Caco-2 (cell line): ENCODE measurements around the gene TMEM88. TPM values are rescaled to one million over a fixed set of nuclear protein-coding genes. Genes with fewer than 3 reads are reported as not detected.

ENCODE experiments used
- BruUV-seq: library from RNA; stranded (reverse); fragments of 400-500 nt; replicated peaks from 2 replicates; lab custom pipeline; 2021; lab: Mats Ljungman, UMichigan
- CTCF ChIA-PET: fragments of 300-600 bp; sonication (Branson Sonifier 250); formaldehyde crosslinking; loops from one replicate; lab custom pipeline; 2022; ENCODE audit warnings: antibody characterized with exemption; lab: Charles Lee
- POLR2A ChIA-PET: fragments of 300-600 bp; sonication (Branson Sonifier 250); formaldehyde crosslinking; loops from one replicate; lab custom pipeline; 2022; ENCODE audit warnings: antibody characterized with exemption; lab: Charles Lee
- DNase-seq, 2 experiments: peaks; one replicate each; pipeline versions ENCODE4 v3.0.0 to v3.0.0-alpha.2; 2020 to 2022
- H3K27me3 ChIP-seq: replicated peaks from 2 replicates; pipeline ENCODE4 v1.6.0; 2011; ENCODE audit warnings: low read length; ENCODE audit not compliant: control insufficient read depth, insufficient read depth
- H3K36me3 ChIP-seq: 2 replicates; pipeline ENCODE4 v1.5.1; 2011; ENCODE audit warnings: low read length; ENCODE audit not compliant: control insufficient read depth, insufficient read depth
- H3K4me1 ChIP-seq: fragments of 250-450 bp; sonication (Bioruptor Pico); 2 replicates; pipeline ENCODE4 v1.5.1; 2020; ENCODE audit warnings: mild to moderate bottlenecking
- H3K4me3 ChIP-seq: 2 replicates; pipeline ENCODE4 v1.5.1; 2011; ENCODE audit warnings: low read depth, mild to moderate bottlenecking, control low read depth, low read length
- H3K9me3 ChIP-seq: fragments of 250-450 bp; sonication (Bioruptor Pico); 2 replicates; pipeline ENCODE4 v1.5.1; 2020; ENCODE audit warnings: mild to moderate bottlenecking, moderate library complexity
- H3K27ac Mint-ChIP-seq: one replicate; pipeline ENCODE4 v1.8.0; 2022; ENCODE audit warnings: mixed read lengths; ENCODE audit not compliant: unreplicated experiment
- H3K27me3 Mint-ChIP-seq: one replicate; pipeline ENCODE4 v1.8.0; 2022; ENCODE audit warnings: mixed read lengths; ENCODE audit not compliant: insufficient read depth, unreplicated experiment
- H3K36me3 Mint-ChIP-seq: one replicate; pipeline ENCODE4 v1.8.0; 2022; ENCODE audit warnings: mild to moderate bottlenecking, mixed read lengths; ENCODE audit not compliant: insufficient read depth, unreplicated experiment
- H3K4me1 Mint-ChIP-seq: one replicate; pipeline ENCODE4 v1.8.0; 2022; ENCODE audit warnings: low read depth, mixed read lengths; ENCODE audit not compliant: unreplicated experiment
- H3K4me3 Mint-ChIP-seq: one replicate; pipeline ENCODE4 v1.8.0; 2022; ENCODE audit warnings: mild to moderate bottlenecking, moderate library complexity, mixed read lengths; ENCODE audit not compliant: unreplicated experiment
- H3K9me3 Mint-ChIP-seq: one replicate; pipeline ENCODE4 v1.8.0; 2022; ENCODE audit warnings: mixed read lengths; ENCODE audit not compliant: unreplicated experiment
- intact Hi-C: fragments of 100-400 bp; cut with micrococcal nuclease; formaldehyde crosslinking; loops from one replicate; pipeline ENCODE4 v1.10.0; 2022; ENCODE audit not compliant: unreplicated experiment
- total RNA-seq: library from RNA; stranded (reverse); gene quantifications from 2 replicates; pipeline ENCODE4 v1.2.3, GENCODE V29; 2022
- TF ChIP-seq, protein P1 (sequence below), 2 experiments: fragments of 200-600 bp in 1 of 2; IDR thresholded peaks; 1 replicate in 1 of 2; 2 replicates in 1 of 2; pipeline versions ENCODE4 v1.5.1 to v1.8.0; 2011 to 2022; ENCODE audit warnings: antibody characterized with exemption in 1 of 2, control low read depth in 1 of 2, inconsistent platforms in 1 of 2, low read depth in 1 of 2, low read length in 1 of 2, mild to moderate bottlenecking in 1 of 2, moderate library complexity in 1 of 2; ENCODE audit not compliant: insufficient read depth in 1 of 2, severe bottlenecking in 1 of 2, unreplicated experiment in 1 of 2

The TMEM88 gene
- total RNA-seq, 1 experiment from 2014 or later: 2.5 TPM

- no peaks in the 10 kb centered on the region for H3K27me3 ChIP-seq
- Mint-ChIP-seq H3K27me3 (no peaks in the 10 kb centered on the region), H3K9me3 (no peaks in the 10 kb centered on the region), H3K4me1 (no peaks in the 10 kb centered on the region), H3K27ac (no peak overlapping the region), H3K36me3 (peaks cover 6% of the 10 kb centered on the region), H3K4me3 (no peak overlapping the region)
- CTCF ChIA-PET: no interaction called here
- DNase-seq: peak; percentile 70 to 73
- intact Hi-C loops: loop anchor here (2.0 kb wide), 1 partner anchor 25 kb away; no protein-coding TSS in a partner anchor
- no peaks in the 10 kb centered on the region; the same call in 1 of the 2 replicates for H3K4me1 ChIP-seq
- TF ChIP-seq, protein P1, sequence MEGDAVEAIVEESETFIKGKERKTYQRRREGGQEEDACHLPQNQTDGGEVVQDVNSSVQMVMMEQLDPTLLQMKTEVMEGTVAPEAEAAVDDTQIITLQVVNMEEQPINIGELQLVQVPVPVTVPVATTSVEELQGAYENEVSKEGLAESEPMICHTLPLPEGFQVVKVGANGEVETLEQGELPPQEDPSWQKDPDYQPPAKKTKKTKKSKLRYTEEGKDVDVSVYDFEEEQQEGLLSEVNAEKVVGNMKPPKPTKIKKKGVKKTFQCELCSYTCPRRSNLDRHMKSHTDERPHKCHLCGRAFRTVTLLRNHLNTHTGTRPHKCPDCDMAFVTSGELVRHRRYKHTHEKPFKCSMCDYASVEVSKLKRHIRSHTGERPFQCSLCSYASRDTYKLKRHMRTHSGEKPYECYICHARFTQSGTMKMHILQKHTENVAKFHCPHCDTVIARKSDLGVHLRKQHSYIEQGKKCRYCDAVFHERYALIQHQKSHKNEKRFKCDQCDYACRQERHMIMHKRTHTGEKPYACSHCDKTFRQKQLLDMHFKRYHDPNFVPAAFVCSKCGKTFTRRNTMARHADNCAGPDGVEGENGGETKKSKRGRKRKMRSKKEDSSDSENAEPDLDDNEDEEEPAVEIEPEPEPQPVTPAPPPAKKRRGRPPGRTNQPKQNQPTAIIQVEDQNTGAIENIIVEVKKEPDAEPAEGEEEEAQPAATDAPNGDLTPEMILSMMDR (IDR thresholded peaks at IDR 0.05; ENCODE audit: insufficient read depth in 1 of 2, low read depth in 1 of 2, low read length in 1 of 2, severe bottlenecking in 1 of 2, unreplicated experiment in 1 of 2): no peak
- no peaks in the 10 kb centered on the region for H3K9me3 ChIP-seq
- TSS peak; percentile 31 for BruUV-seq
- POLR2A ChIA-PET: no interaction called here
- H3K4me3 ChIP-seq: peak overlapping the region; percentile 52
- no peaks in the 10 kb centered on the region for H3K36me3 ChIP-seq
These were observed 32.8 kb downstream of the TMEM88 start for GRCh38 chr17:7887482-7888183.

- H3K27me3 ChIP-seq: no peaks in the 10 kb centered on the region
- DNase-seq: peak; percentile 42 to 44
- TF ChIP-seq, protein P1 (IDR thresholded peaks at IDR 0.05; ENCODE audit: insufficient read depth in 1 of 2, low read depth in 1 of 2, low read length in 1 of 2, severe bottlenecking in 1 of 2, unreplicated experiment in 1 of 2): no peak
- peaks cover 6% of the 10 kb centered on the region for H3K36me3 Mint-ChIP-seq
- peak within 1 kb of the TSS; percentile 52 for H3K4me3 ChIP-seq
- H3K9me3 ChIP-seq: no peaks in the 10 kb centered on the region
- H3K4me1 Mint-ChIP-seq: no peaks in the 10 kb centered on the region
- H3K4me1 ChIP-seq: no peaks in the 10 kb centered on the region; the same call in 1 of the 2 replicates
- no peaks in the 10 kb centered on the region for H3K27me3 Mint-ChIP-seq
- no peak within 1 kb of the TSS for H3K4me3 Mint-ChIP-seq
- H3K9me3 Mint-ChIP-seq: no peaks in the 10 kb centered on the region
- intact Hi-C loops: loop anchor here (2.0 kb wide), 1 partner anchor 26 kb away; no protein-coding TSS in a partner anchor
- H3K27ac Mint-ChIP-seq: no peak within 1 kb of the TSS
- POLR2A ChIA-PET: no interaction called here
- BruUV-seq: no TSS peak
- CTCF ChIA-PET: no interaction called here
- no peaks in the 10 kb centered on the region for H3K36me3 ChIP-seq
These were observed 33.5 kb downstream of the TMEM88 start, which contains the start of gene CHD3 for GRCh38 chr17:7888184-7888920. CHD3 (plus strand) TSS chr17:7888789; CDS start chr17:7889001, 212 bp downstream.

DNA sequence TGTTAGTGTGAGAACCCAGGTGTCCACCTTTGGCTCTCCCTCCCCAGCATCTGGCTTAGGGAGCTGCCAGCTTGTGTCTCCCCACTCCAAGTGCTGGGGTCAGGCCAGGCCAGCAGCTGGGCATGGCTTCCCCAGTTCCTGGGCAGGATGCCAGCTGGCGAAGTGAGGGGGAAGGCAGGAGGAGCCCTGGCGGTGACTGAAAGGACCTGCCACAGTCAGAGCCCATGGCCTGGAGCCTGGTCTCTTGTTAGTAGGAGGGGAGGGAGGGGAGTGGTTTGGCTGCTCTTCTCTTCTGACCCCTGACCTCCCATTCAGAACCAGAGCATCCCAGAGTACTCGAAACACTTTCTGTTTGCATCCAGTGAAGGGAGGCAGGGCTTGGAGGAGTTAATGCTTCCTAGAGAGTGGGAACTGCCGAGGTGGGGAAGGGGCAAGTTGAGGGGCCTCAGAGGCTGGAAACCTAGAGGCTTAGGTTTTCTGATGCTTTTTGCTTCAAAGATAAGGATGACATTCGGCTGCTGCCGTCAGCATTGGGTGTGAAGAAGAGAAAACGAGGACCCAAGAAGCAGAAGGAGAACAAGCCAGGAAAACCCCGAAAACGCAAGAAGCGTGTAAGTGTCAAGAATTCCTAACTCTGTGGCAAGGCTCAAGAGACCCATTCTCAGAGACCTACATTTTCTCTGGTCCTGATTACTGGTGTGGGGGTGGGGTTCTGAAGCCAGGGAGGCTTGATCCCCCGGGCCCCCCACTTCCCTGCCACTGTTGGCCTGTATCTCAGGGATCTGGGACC lies 34.5 kb downstream of the TMEM88 start:
- H3K36me3 ChIP-seq: no peaks in the 10 kb centered on the region
- H3K9me3 ChIP-seq: no peaks in the 10 kb centered on the region
- no TSS peak for BruUV-seq
- Mint-ChIP-seq H3K4me3 (no peak overlapping the region), H3K27me3 (no peaks in the 10 kb centered on the region), H3K36me3 (peaks cover 13% of the 10 kb centered on the region), H3K4me1 (no peaks in the 10 kb centered on the region), H3K27ac (no peak overlapping the region), H3K9me3 (no peaks in the 10 kb centered on the region)
- intact Hi-C loops: loop anchor here (2.0 kb wide), 1 partner anchor 27 kb away; no protein-coding TSS in a partner anchor
- H3K4me3 ChIP-seq: no peak overlapping the region
- ChIA-PET POLR2A (no interaction called here), CTCF (no interaction called here)
- TF ChIP-seq, protein P1 (IDR thresholded peaks at IDR 0.05; ENCODE audit: insufficient read depth in 1 of 2, low read depth in 1 of 2, low read length in 1 of 2, severe bottlenecking in 1 of 2, unreplicated experiment in 1 of 2): no peak
- no peaks in the 10 kb centered on the region; the same call in 1 of the 2 replicates for H3K4me1 ChIP-seq
- H3K27me3 ChIP-seq: no peaks in the 10 kb centered on the region
- DNase-seq: no peak
